Fibroblast of lung (primary cell): ENCODE measurements around the gene HIRA. TPM values are rescaled to one million over a fixed set of nuclear protein-coding genes. Genes with fewer than 3 reads are reported as not detected.

Experiments used
- DNase-seq, 2 donors: peaks; one replicate each; pipeline versions ENCODE4 v3.0.0 to v3.0.0-alpha.2; 2010; ENCODE audit warnings: low read depth in 2 of 2
- H2AFZ ChIP-seq: 2 replicates; pipeline ENCODE4 v1.5.1; 2012; ENCODE audit warnings: low read length, control low read depth, inconsistent platforms
- H3K27ac ChIP-seq: 2 replicates; pipeline ENCODE4 v1.5.1; 2011; ENCODE audit warnings: low read length, control low read depth; ENCODE audit not compliant: insufficient read depth
- H3K27me3 ChIP-seq: 2 replicates; pipeline ENCODE4 v1.5.1; 2011; ENCODE audit warnings: mild to moderate bottlenecking, low read length; ENCODE audit not compliant: control insufficient read depth, insufficient read depth
- H3K36me3 ChIP-seq: 2 replicates; pipeline ENCODE4 v1.5.1; 2011; ENCODE audit warnings: low read length; ENCODE audit not compliant: control insufficient read depth, insufficient read depth
- H3K4me1 ChIP-seq: 2 replicates; pipeline ENCODE4 v1.5.1; 2011; ENCODE audit warnings: low read length; ENCODE audit not compliant: control insufficient read depth, insufficient read depth; ENCODE audit errors: extremely low read depth
- H3K4me2 ChIP-seq: 2 replicates; pipeline ENCODE4 v1.5.1; 2011; ENCODE audit warnings: low read length, control low read depth; ENCODE audit not compliant: insufficient read depth; ENCODE audit errors: extremely low read depth
- H3K4me3 ChIP-seq, 4 experiments: fragments of 200-600 bp in 1 of 4; sonication (generic) in 1 of 4; replicated peaks in 1 of 4; 2 replicates each; pipeline ENCODE4 v1.5.1; 2011 to 2016; ENCODE audit warnings: low read length in 4 of 4, low read depth in 3 of 4, mild to moderate bottlenecking in 3 of 4, control low read depth in 2 of 4, inconsistent platforms in 1 of 4, mixed read lengths in 1 of 4; ENCODE audit not compliant: insufficient read depth in 1 of 4; ENCODE audit errors: control extremely low read depth in 1 of 4
- H3K79me2 ChIP-seq: 2 replicates; pipeline ENCODE4 v1.5.1; 2012; ENCODE audit warnings: mild to moderate bottlenecking, low read length, inconsistent platforms; ENCODE audit not compliant: control insufficient read depth, insufficient read depth
- H3K9ac ChIP-seq: 2 replicates; pipeline ENCODE4 v1.5.1; 2011; ENCODE audit warnings: mild to moderate bottlenecking, low read length, control low read depth; ENCODE audit not compliant: insufficient read depth
- H3K9me3 ChIP-seq: 2 replicates; pipeline ENCODE4 v1.5.1; 2012; ENCODE audit warnings: low read depth, low read length; ENCODE audit not compliant: control insufficient read depth, insufficient read depth
- H4K20me1 ChIP-seq: 2 replicates; pipeline ENCODE4 v1.5.1; 2011; ENCODE audit warnings: low read length; ENCODE audit not compliant: control insufficient read depth, insufficient read depth; ENCODE audit errors: extremely low read depth
- EZH2 ChIP-seq: IDR thresholded peaks from 2 replicates; pipeline ENCODE4 v1.5.1; 2012; ENCODE audit warnings: low read length, control low read depth, mild to moderate bottlenecking; ENCODE audit errors: missing control alignments
- polyA plus RNA-seq, 2 donors: library from polyadenylated mRNA; depleted of rRNA in 1 of 2; stranded (reverse) in 1 of 2; unstranded in 1 of 2; fragments of >200 nt; gene quantifications; 2 replicates each; pipeline ENCODE4 v1.2.1, GENCODE V29; 2011 to 2012; ENCODE audit warnings: missing spikeins in 1 of 2
- total RNA-seq: library from RNA; depleted of rRNA; stranded (reverse); fragments of >200 nt; gene quantifications from 2 replicates; pipeline ENCODE4 v1.2.1, GENCODE V29; 2014
- TF ChIP-seq, protein P1 (sequence below), 2 donors: IDR thresholded peaks in 1 of 2; conservative IDR thresholded peaks in 1 of 2; 1 replicate in 1 of 2; 2 replicates in 1 of 2; pipeline ENCODE4 v1.5.1; 2011 to 2012; ENCODE audit warnings: low read length in 2 of 2, control low read depth in 1 of 2, inconsistent platforms in 1 of 2, low read depth in 1 of 2, mild to moderate bottlenecking in 1 of 2

HIRA gene
- total and polyA plus RNA-seq, 2 donors (not counting 1 experiment from before 2014, with no cell fraction given) = 19.2 to 20.5 TPM

DNA sequence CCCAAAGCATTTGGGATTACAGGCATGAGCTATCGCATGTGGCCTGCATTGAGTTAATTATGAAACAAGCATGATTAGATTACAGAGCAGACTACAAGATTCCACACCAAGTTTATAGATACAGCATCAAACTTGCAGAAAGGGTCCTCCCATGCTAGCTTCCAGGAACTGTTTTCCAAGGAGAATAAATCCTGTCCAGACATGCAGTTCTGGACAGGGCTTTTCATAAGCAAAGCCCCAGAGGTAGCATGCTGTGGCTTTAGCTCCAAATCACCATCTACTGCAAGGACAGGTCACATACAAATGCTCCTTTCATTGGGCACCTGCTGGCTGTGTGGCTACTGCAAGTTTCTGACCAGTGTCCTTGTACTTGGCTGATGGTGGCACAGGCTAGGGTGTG lies 57.1 kb downstream of the HIRA start:
- H3K27me3 ChIP-seq = no peaks in the 10 kb centered on the region
- H2AFZ ChIP-seq = no peak overlapping the region
- no peak overlapping the region for H3K27ac ChIP-seq
- H3K36me3 ChIP-seq = peaks cover 16% of the 10 kb centered on the region
- no peaks in the 10 kb centered on the region for H3K79me2 ChIP-seq
- H3K9ac ChIP-seq = no peak overlapping the region
- no peak overlapping the region for H3K4me2 ChIP-seq
- no peaks in the 10 kb centered on the region for H3K9me3 ChIP-seq
- no peaks in the 10 kb centered on the region for H3K4me1 ChIP-seq
- DNase-seq = no peak
- no peaks in the 10 kb centered on the region for H4K20me1 ChIP-seq
- TF ChIP-seq, protein P1, sequence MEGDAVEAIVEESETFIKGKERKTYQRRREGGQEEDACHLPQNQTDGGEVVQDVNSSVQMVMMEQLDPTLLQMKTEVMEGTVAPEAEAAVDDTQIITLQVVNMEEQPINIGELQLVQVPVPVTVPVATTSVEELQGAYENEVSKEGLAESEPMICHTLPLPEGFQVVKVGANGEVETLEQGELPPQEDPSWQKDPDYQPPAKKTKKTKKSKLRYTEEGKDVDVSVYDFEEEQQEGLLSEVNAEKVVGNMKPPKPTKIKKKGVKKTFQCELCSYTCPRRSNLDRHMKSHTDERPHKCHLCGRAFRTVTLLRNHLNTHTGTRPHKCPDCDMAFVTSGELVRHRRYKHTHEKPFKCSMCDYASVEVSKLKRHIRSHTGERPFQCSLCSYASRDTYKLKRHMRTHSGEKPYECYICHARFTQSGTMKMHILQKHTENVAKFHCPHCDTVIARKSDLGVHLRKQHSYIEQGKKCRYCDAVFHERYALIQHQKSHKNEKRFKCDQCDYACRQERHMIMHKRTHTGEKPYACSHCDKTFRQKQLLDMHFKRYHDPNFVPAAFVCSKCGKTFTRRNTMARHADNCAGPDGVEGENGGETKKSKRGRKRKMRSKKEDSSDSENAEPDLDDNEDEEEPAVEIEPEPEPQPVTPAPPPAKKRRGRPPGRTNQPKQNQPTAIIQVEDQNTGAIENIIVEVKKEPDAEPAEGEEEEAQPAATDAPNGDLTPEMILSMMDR (conservative IDR thresholded peaks at IDR 0.05 in 1 of 2, IDR thresholded peaks at IDR 0.05 in 1 of 2; ENCODE audit: low read depth in 1 of 2, low read length in 2 of 2) = no peak
- no peak for TF ChIP-seq EZH2
- no peak overlapping the region for H3K4me3 ChIP-seq

DNA sequence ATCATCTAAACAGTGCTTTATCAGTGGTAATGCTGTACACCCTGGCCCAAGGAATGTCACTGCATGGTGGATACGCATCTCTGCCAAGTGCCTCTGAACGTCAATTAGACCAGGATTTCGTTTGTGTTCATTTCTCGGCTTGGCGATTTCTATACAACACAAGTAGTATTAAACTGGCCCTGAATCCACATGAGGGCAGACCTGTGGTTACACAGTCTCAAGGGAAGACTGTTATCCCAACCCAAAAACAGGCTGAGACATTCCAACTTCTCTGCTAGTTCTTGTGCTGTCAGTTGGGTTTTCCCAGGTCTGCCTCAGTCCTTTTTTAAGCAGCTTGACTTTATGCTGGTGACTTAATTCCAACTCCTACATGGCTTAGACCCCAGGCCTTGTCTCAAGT lies 58.1 kb downstream of the HIRA start:
- H3K4me3 ChIP-seq = no peak overlapping the region
- H3K79me2 ChIP-seq = no peaks in the 10 kb centered on the region
- H3K36me3 ChIP-seq = peaks cover 16% of the 10 kb centered on the region
- H2AFZ ChIP-seq = no peak overlapping the region
- no peaks in the 10 kb centered on the region for H3K27me3 ChIP-seq
- no peak for DNase-seq
- H3K4me1 ChIP-seq = no peaks in the 10 kb centered on the region
- no peak overlapping the region for H3K27ac ChIP-seq
- TF ChIP-seq, protein P1 (conservative IDR thresholded peaks at IDR 0.05 in 1 of 2, IDR thresholded peaks at IDR 0.05 in 1 of 2; ENCODE audit: low read depth in 1 of 2, low read length in 2 of 2) = no peak
- TF ChIP-seq EZH2 = no peak
- no peaks in the 10 kb centered on the region for H3K9me3 ChIP-seq
- no peak overlapping the region for H3K4me2 ChIP-seq
- H4K20me1 ChIP-seq = no peaks in the 10 kb centered on the region
- H3K9ac ChIP-seq = no peak overlapping the region

DNA sequence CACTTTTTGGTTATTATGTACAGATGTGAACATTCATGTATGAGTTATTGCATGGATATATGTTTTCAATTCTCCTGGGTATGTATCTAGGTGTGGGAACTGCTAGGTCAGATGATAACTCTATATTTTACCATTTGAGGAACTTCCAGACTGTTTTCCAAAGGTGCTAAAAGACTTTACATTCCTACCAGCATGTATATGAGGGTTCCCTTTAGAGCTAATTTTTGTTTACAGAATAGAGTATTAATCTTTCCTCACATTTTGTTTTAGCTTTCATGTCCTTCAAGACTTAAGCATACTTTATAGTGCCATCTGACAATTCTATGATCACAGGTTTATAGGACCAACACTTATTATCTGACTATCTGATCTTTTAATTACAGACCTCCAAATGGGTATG lies 59.6 kb downstream of the HIRA start:
- Histone ChIP-seq H3K36me3 (peaks cover 12% of the 10 kb centered on the region), H2AFZ (no peak overlapping the region), H3K4me3 (no peak overlapping the region)

More for the DNA sequence above, 59.6 kb downstream of the HIRA start:
- H3K4me2 ChIP-seq = no peak overlapping the region
- no peaks in the 10 kb centered on the region for H3K27me3 ChIP-seq
- H4K20me1 ChIP-seq = no peaks in the 10 kb centered on the region
- no peaks in the 10 kb centered on the region for H3K9me3 ChIP-seq
- no peak overlapping the region for H3K9ac ChIP-seq
- TF ChIP-seq EZH2 = no peak
- TF ChIP-seq, protein P1 (conservative IDR thresholded peaks at IDR 0.05 in 1 of 2, IDR thresholded peaks at IDR 0.05 in 1 of 2; ENCODE audit: low read depth in 1 of 2, low read length in 2 of 2) = no peak
- no peaks in the 10 kb centered on the region for H3K79me2 ChIP-seq
- H3K4me1 ChIP-seq = no peaks in the 10 kb centered on the region
- H3K27ac ChIP-seq = no peak overlapping the region
- no peak for DNase-seq
